Measurements from ENCODE around the gene TRIM37. TPM values are rescaled to one million over a fixed set of nuclear protein-coding genes. Genes with fewer than 3 reads are reported as not detected.
"Not testable (repeated sequence)": the region's sequence is repeated elsewhere in the genome, so short reads cannot be mapped to it uniquely, and the experiment has no call there.

Gene TRIM37
- total RNA-seq, 1 experiment from 2014 or later = 34.1 TPM

DNA sequence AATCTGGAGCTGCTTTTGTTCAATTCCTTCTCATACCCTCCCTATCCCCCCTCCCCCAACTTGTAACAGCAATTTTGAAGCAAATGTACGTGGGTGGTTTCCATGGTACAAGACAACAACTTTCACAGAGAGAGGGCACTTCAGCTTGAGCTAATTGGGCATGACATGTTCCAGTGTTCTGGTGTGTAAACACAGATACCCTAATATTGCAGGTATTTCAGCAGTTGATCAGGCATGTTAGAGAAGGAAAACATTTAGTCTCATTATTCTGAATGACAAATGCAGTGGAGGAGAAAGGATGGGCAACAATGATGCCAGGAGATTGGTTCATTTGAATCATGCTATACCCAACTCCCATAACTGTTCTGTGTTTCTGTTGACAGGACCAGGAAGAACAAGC lies 137.5 kb downstream of the TRIM37 start:
- DNase-seq (ENCODE audit: low spot score) = no peak
- in situ Hi-C loops (cut with HindIII; ENCODE audit: low sequenced_read_pairs) = no loop called here

- in situ Hi-C loops (cut with HindIII; ENCODE audit: low sequenced_read_pairs) = no loop called here
- no peak for DNase-seq (ENCODE audit: low spot score)
These were observed 138.1 kb downstream of the TRIM37 start for GRCh38 chr17:58968426-58969061.

- no peak for DNase-seq (ENCODE audit: low spot score)
- in situ Hi-C loops (cut with HindIII; ENCODE audit: low sequenced_read_pairs) = no loop called here
These were observed 140.5 kb downstream of the TRIM37 start for GRCh38 chr17:58966208-58966607.

DNA sequence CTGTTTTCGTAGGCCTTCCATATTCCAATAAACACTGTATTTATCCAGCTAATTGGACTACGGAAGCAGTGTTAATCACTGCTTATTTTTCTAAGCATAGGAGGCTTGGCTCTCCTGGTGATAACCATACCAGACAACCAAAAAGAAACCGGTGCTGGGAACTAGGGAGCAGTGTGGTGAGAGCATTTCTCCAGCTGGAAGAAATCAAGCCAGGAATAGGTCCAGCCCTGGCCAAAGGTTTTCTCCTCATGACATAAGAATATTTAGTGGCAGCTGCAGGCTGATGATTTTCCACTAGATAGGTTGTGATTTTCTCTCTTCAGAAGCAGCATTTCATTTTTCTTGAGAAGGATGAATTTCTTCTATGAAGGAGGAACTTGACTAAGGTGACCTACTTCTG lies 141.5 kb downstream of the TRIM37 start:
- DNase-seq (ENCODE audit: low spot score) = peak; percentile 15
- in situ Hi-C loops (cut with HindIII; ENCODE audit: low sequenced_read_pairs) = no loop called here

DNA sequence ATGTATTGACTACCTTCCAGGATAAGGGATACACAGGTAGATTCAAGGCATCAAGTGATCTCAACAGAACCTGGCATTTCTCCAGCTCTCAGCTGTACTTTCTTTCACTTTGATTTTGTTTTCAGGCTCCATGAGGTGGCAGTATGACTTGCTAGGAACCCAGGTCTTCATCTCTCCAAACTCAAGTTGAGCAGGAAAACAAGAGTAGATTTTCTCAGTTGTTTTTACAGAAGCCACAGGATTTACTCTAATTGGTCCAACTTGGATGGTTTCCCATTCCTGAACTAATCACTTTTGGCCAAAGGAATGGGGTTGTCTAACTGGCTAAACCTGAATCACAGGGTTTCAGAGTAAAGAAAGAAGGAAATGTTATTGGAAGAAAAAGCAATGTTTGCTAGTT lies 146.6 kb downstream of the TRIM37 start:
- in situ Hi-C loops (cut with HindIII; ENCODE audit: low sequenced_read_pairs) = no loop called here
- DNase-seq (ENCODE audit: low spot score) = peak; percentile 23

- DNase-seq (ENCODE audit: low spot score); in situ Hi-C loops (cut with HindIII; ENCODE audit: low sequenced_read_pairs): not testable (repeated sequence)
These were observed 149.0 kb downstream of the TRIM37 start for GRCh38 chr17:58957725-58958073.

DNA sequence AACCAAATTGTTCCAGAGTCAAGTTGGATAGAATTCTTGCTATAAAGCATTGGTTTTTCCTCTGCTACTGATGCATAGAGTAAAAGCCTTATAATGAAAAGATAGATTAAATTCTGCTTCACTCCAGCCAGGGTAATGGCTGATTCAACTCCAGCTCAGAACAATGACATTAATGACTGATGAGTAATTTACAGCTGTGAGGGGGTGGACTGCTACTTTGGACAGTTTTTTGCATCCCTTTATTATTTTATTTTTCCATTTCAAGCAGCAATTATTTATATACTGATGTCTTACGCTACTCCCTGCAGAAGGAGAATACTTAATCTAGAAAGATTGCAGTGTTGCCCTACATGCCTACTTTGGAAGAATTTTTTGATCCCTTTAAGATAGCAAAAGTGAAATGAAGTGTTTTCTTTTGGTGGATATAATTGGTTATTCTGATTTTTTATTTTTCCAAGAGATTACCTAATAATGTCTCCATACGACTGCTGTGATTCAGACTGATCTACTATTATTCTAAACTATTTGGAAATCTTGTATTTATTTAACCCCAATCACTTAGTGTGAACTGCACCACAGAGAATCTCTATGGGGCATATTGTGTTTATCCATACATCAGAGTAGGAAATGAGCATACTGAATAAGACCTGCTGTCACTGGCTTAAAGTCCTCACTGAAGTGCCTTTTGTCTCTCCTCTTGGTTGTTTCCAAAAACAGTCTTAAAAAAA lies 149.5 kb downstream of the TRIM37 start:
- in situ Hi-C loops (cut with HindIII; ENCODE audit: low sequenced_read_pairs) = no loop called here
- DNase-seq (ENCODE audit: low spot score) = no peak

DNA sequence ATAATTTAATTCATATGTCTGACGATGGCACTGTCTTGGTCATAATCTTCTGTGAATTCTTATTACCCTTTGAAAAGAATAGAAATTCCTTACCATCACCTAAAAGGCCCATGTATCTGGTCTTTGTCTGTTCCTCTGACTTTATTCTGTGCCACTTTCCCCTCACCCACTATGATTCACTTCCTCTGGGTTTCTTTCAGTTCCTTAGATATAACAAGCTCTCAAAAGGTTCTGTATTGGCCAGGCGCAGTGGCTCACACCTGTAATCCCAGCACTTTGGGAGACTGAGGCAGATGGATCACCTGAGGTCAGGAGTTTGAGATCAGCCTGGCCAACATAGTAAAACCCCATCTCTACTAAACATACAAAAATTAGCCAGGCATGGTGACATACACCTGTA lies 152.3 kb downstream of the TRIM37 start:
- in situ Hi-C loops (cut with HindIII; ENCODE audit: low sequenced_read_pairs); DNase-seq (ENCODE audit: low spot score): not testable (repeated sequence)

DNA sequence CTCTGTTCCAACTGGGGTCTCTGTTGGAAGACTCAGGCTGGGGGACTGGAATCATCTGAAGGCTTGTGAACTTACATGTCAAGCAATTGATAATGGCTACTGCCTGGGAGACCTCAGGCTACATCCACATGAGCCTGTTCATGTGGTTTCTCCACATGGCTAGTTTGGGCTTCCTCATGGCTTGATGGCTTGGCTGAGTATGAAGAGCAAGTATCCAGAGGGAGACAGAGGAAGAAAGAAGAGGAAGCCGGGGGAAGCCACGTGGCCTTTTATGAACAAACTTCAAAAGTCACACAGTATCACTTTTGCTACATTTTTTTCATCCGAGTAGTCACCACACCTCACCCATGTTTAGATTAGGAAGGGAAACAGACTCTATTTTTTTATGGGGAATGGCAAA lies 158.9 kb downstream of the TRIM37 start:
- no peak for DNase-seq (ENCODE audit: low spot score)
- in situ Hi-C loops (cut with HindIII; ENCODE audit: low sequenced_read_pairs) = no loop called here

- in situ Hi-C loops (cut with HindIII; ENCODE audit: low sequenced_read_pairs) = no loop called here
- DNase-seq (ENCODE audit: low spot score) = no peak
These were observed 159.3 kb downstream of the TRIM37 start for GRCh38 chr17:58947411-58947810.

DNA sequence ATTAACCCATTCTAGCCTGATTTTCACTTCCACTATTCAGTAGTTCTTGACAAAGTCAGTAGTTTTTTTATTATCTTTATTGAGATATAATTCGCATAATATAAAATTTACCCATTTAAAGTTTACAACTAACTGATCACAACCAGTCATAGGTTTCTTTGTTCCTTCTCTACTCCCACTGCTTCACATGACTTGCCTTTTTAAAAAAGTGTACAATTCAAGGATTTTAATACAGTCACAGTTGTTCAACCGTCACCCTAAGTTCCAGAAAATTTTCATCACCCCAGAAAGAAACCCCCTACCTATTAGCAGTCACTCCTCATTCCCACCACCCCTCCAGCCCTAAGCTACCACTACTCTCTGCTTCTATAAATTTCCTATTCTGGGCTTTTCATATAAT lies 162.5 kb downstream of the TRIM37 start:
- no peak for DNase-seq (ENCODE audit: low spot score)

DNA sequence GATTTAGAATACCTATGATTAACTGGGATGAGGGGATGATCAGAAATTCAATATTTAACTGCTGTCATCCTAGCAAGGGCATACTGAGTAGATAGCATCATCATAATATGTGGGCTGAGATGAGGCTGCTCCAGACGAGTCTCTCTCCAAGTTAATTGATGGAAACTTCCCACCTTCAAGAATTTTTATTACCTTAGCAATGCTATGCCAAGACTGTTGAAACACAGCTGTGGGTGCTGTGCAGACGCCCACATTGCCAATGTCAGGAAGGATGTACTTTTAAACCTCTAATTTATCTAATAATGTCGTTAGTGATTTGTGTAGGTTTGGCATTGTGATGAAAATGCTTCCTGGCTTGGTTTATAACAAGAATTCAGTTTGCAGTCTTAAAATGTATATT lies 170.4 kb downstream of the TRIM37 start:
- in situ Hi-C loops (cut with HindIII; ENCODE audit: low sequenced_read_pairs) = no loop called here
- DNase-seq (ENCODE audit: low spot score) = no peak

More for the DNA sequence above, 162.5 kb downstream of the TRIM37 start:
- in situ Hi-C loops (cut with HindIII; ENCODE audit: low sequenced_read_pairs) = no loop called here

DNA sequence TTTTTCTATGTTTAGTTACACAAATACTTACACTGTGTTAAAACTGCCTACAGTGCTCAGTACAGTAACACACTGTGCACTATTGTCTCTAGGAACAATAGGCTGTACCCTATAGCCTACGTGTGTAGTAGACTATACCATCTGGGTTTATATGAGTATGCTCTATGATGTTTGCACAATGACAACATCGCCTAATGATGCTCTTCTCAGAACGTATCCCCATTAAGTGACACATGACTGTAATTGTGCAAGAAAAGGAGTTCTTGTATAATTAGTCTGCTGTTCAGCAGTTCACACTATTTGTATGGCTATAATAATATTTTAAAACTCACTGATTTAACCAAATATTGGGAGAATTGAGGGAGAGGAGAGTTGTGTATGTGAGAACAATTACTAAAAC lies 173.7 kb downstream of the TRIM37 start:
- in situ Hi-C loops (cut with HindIII; ENCODE audit: low sequenced_read_pairs) = no loop called here
- DNase-seq (ENCODE audit: low spot score) = no peak

Other genes with a start within 250 kb of the TRIM37 start
- 163 and 181 TPM in 2 replicates for gene SKA2, start 48.3 kb upstream of the TRIM37 start, total RNA-seq (2014; rRNA removed; shearing (Covaris generic))
- gene PRR11, start 48.9 kb upstream of the TRIM37 start, total RNA-seq (2014; rRNA removed; shearing (Covaris generic)) = 17.7 and 25.8 TPM in 2 replicates
- gene SMG8, start 103.2 kb upstream of the TRIM37 start, total RNA-seq (2014; rRNA removed; shearing (Covaris generic)) = 25.5 and 26.7 TPM in 2 replicates
- gene GDPD1, start 113.6 kb upstream of the TRIM37 start, total RNA-seq (2014; rRNA removed; shearing (Covaris generic)) = 0.92 and 3.6 TPM in 2 replicates
- gene YPEL2, start 224.8 kb upstream of the TRIM37 start, total RNA-seq (2014; rRNA removed; shearing (Covaris generic)) = 7.0 and 7.6 TPM in 2 replicates